GM21737 (cell line): ENCODE data around the gene OTOR.

ENCODE experiments used
- ATAC-seq: cut with Tn5 transposase; IDR thresholded peaks from one replicate; pipeline ENCODE4 v1.9.1; 2021; ENCODE audit warnings: mild to moderate bottlenecking, moderate library complexity; ENCODE audit not compliant: unreplicated experiment

OTOR gene, protein sequence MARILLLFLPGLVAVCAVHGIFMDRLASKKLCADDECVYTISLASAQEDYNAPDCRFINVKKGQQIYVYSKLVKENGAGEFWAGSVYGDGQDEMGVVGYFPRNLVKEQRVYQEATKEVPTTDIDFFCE

DNA sequence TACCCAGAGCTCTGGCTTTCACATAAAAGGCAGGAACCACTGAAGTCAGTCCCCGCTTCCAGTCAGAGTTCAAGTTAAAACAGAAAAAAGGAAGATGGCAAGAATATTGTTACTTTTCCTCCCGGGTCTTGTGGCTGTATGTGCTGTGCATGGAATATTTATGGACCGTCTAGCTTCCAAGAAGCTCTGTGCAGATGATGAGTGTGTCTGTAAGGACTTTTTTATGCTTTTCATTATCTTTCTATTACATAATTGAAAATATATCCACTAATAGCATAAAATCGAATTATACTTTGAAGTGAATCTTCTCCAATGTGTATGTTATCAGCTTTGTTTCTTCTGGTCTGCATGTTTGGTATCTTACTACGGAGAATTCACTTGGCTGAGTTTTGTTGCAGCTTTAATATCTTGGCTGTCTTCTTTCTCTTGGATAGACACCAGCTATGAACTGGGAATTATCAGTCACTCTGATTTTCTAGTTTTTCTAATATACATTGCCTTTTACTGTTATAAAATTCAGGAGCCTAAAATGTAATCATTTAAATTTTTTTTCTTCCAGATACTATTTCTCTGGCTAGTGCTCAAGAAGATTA lies at the start of gene OTOR:
Gene OTOR, plus strand, starts transcription at position 51 of the 593 bp plus-strand sequence. Its CDS starts 44 bp downstream, at position 95.
- ATAC-seq = no peak

DNA sequence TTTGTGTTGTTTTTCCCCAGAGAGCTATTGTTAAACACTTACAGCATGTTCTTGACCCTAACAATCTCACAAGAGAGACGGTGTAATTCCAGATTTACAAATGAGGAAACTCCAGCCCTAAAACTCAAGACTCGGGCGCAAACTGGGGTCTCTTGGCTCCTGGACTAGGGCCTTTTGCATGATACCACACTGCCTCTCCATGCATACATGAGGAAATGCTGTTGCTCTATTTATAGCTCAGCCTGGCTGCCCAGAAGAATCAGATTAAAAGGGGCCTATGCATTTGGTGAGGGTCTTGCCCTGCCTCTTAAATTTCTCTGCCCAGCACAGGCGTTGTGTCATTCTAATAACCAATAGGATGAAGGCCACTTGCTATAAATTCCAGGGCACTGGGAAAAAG lies 48.9 kb upstream of the OTOR start:
- no peak for ATAC-seq

DNA sequence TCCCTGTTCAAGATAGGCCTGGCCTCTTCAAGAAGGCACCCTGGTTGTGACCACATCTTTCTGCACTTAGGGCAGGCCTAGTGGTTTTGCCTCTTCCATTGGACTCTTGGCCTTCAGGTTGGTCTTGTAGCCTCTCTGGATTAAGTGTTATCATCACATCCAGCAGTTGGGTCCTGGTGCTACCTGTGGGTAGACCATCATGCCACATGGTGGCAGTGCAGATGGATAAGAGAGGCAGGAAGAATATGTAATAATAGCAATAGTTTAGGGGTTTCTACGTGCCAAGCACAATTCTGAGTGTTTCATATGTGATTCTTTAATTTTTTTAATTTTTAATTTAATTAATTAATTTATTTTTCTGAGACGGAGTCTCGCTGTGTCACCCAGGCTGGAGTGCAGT lies 46.9 kb upstream of the OTOR start:
- ATAC-seq = no peak

DNA sequence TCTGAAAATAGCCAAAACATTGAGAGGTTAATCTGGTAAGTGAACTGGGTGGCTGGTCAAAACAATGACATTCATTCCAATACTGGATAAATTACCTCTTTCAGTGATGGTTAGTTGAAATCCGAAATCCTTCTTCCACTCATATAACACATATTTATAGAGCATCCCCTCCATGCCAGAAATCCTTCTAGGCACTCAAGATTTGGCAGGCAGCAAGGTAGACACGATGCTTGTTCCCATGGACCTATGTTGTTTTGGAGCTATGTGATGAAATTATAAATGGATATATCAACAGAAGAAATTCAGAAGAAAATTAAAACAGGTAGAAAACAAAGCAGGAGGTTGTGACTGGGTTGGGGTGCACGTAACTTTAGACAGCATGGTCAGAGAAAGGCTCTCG lies 44.6 kb upstream of the OTOR start:
- ATAC-seq = no peak

DNA sequence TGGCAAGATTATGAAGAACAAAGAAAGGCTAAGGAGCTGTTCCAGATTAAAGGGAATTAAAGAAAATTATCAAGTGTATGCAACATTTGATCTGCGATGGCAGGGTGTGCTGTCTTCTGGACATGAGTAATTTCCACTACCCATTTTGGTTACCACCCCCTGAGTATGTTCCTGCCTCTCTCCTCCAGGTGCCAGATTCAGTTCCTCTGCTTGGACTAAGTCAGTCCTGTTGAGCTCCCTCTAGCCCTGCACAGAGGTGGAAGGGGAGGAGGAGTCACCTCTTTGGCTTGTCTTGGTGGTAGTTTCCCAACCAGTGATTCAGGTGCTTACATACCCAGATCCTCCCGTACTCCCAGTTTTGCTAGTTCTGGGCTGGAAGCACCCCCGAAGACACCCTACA lies 40.5 kb upstream of the OTOR start:
- ATAC-seq = no peak

DNA sequence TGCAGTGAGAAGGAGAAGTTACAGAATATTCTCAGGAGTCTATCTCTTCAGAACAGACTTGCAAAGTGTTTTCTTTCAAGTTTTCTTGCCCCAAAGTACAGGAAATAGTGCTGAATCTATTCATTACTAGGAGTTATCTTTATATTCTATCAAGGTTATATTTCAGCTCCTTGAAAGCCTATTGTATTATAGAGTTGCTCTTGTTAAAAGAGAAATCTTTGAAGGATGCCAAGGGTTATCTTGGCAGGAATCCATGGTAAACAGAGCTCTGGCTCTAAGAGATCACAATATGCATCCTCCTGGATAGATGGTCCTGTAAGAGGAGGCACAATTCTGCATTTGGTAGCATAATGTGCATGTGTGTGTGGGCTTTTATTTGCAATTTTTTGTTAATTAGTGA lies 39.6 kb upstream of the OTOR start:
- no peak for ATAC-seq

DNA sequence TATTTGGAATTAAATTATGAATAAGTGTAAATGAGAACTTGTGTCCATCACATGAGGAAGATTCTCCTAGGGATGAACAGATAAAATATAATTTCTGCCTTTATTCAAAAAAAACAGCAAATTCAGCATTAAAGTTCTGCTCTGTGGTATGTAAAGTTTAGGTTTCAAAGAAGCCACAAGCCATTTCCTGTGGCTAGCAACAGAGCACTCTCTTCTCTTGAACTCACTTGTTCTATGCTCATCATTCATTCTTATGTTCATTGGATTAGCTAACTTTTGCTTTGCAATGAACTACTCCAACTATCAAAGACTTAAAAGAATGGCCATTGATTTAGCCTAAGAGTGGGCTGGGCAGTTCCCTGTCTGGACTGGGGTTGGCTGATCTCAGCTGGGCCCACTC lies 39.1 kb upstream of the OTOR start:
- peak; percentile 77 for ATAC-seq

DNA sequence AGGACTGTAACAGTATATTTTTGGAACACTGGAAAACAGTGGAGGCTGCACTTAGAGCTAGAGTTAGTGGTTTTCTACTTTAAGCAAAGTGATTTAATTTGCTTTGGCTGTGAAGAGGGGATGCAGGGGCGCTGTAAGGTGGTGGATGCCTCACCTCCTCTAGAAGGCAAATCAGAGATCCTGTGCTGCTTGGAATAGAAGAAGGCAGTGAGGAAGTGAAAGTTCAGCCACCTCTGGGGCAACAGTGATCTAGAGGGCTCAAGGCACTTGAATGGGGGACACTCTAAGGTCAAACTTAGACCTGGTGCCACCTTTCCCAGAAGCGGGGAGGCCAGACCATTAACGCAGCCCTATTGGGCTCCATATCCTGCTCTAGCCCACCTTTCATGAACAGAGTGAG lies 37.4 kb upstream of the OTOR start:
- ATAC-seq = no peak

DNA sequence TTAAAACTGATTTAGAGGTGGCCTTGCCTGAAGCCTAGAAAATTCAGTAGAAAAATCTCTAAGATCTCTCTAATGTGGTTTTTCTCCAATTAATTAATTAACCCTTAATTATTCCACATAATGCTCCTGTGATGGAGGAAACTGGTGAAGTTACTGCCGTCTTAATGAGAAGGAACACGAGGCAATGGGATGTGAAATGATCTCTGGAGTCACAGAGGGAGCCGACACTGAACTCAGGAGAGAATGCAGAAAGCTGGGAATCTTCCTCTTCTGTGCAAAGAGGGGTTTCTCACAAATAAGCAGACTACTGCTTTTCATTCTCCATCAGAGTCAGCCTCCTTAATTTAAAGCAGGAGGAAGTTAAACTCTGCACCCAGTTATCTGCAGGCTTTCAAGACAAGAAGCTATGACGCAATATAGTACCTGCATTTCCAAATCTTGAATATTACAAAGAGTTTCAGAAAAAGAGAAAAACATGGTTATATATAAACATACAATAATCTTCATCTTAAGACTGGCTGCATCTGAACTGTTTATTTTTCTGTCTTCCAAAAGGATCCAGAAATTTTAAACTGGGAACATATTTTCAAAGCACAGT lies 36.4 kb upstream of the OTOR start:
- no peak for ATAC-seq

DNA sequence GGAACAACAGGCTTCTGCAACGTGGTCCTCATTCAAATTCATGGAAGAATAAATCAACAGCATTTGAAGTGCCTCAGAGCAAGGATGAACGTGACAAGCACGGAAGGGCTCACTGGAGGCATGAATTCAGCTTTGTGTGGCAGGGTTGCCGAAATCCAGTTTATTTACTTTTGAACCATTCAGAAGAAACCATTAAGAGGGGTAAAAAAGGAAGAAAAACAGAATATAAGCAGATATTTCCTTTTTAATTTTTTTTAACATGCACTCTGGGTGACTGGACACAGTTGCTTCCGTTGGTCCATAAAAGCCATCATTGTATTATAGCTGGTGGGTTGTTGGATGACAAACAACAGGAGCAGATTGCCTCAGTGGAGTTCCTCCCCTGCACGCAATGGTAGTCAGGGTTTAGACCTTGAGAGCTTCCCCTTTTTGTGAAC lies 35.6 kb upstream of the OTOR start:
- no peak for ATAC-seq

DNA sequence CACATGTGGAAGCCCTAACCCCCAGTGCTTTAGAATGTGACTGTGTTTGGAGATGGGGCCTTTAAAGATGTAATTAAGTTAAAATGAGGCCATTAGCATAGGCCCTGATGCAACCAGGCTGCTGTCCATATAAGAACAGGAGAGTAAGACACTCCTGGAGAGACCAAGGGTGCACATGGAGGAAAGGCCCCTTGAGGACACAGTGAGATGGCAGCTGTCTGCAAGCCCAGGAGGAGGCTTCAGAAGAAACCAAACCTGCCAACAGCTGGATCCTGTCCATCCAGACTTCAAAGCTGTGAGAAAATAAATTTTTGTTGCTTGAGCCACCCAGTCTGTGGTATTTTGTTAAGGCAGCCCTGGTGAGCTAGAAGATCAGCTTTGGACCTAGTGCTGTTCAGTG lies 35.1 kb upstream of the OTOR start:
- no peak for ATAC-seq

DNA sequence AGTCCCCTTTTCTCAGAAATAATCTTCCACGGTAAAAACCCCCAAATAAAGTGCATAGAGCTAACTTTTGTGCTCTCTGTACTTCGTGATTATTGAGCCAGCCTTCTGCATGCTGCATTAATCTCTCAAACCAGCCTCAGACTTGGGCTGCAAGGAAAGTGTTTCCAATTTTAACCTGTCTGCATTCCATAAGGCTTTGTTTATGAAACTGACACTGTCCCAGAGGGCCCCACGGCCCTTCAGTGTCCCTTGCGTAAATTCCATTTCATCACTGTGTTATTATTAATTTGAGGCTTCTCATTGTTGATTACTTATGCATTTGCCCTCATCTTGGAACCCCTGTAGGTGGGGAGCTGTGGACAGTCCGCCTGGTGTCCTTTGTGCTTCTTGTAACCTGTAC lies 33.9 kb upstream of the OTOR start:
- ATAC-seq = no peak

DNA sequence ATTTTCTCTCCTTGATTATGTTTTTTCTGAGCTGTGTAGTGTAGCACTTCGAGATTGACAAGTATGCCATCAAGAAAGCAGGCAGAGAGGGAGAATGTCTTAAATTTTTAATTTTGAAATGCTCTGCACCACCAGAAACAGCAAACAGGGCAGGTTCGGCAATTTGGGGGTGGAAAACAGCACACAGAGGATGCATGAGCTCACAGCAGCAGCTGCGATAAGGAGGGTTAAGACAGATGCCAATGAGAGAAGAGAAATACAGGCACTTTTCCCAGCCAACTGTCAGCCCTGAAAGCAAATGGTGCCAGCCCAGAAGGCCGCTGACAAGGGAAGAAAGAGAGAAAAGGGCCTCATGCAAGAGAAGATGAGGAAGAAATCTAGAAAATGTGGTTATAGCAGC lies 33.4 kb upstream of the OTOR start:
- ATAC-seq = no peak

DNA sequence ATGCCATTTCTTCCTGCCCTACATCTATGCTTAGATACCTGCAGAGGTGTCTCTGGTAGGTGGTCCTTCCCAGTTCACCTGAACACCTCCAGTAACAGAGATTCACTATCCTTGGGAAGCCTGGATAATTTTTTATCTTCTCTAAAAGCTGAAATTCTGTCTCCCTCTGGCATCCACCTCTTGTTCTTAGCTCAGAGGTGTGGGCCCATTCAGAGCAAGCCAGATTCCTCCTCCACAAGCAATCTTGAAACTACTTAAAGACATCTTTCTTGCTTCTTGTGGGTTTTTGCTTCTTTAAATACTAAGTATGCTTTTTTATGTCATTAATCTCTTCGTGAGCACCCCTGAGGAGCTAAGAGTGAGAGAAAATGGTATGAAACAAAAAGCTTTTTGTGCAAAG lies 28.7 kb upstream of the OTOR start:
- ATAC-seq = no peak

DNA sequence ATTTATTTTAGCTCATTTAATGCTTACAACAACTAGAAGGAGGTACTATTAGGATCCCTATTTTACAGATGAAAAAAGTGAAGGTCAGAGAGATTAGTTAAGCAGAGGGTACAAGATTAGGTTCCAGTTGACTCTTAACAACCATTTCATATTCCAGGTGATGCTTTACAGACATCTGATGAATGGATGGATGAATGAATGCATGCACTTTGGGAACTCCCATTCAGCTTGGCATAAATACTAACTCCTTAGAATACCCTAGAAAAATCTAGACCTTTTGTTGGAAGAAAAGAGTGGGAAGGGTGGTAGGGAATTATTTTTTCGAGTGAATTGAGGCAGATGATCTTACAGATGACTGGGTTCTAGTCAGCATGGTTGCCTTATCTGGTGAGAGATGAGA lies 19.1 kb upstream of the OTOR start:
- ATAC-seq = no peak

DNA sequence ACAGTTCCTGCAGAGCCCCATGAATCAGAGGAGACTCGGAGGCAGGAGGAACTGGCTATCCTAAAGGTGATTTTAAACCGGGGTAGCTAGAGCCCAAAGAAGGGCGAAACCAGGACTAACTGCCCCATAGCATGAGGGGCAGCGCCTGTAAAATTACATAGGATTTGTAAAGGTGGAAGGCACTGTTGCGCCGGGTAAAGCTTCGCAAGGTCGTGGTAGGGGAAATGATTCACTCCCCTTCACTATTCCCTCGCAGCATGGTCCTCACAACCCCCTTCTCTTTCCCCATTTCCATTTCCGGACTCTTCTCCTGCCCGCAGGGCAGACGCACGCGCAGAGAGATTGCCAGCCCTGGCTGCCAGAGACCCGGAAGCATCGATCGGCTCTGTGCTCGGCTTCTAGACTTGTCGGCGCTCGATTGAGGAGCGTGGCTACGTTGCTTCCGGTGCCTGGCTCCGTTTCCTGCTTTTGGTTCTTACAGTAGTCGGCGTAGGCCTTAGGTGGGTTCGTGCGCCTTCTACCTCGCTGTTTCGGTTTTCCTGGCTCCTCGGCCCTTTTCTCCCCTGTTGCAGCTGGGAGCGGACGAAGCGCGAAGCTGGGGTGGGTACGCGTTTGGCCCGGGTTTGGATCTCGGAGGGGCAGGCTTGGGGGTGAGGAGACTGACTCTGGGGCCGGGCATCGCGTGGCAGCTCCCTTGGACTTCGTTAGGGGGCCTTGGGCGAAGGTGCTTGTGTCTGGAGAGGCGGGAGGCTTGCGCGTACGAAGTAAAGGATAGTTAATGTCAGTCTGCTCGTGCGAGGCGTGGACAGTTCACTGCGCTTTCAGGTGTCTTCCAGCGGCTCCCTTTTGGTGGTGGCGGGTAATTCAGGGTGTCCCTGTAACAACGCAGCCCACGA lies 18.3 kb upstream of the OTOR start, which contains the start of gene SNRPB2:
Gene SNRPB2, plus strand, starts transcription at position 462 of the 896 bp plus-strand sequence. CDS start 1,677 bp downstream, outside the sequence.
- peak; percentile 97 for ATAC-seq

DNA sequence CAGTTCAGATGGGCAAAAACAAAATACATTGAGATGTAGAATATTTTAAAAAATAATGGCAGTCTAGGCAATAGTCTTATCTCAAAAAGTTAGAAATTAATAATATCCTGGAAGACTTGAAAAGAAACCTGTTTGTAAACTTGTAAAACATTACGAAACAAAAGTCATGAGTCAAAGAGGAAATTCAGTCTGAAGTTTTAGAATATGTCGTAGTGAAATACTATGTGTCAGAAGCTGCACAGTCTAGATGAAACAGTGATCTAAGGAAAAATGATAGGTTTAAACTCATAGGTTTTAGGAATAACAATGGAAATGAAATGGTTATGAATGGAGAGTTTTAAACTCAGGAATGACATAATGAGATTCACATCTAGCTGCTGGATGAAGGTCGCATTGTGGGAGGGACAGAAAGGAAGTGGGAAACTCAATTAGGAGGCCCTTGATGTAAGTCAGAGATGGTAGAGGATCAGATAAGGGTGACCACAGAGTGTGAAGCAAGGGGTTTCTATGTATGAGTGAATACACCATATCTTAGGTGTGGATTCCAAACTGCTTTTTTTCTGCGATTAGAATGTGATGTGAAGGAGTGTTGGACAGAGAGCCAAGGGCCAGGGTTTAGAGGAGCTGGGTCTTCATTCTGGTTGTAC lies 15.5 kb upstream of the OTOR start:
- no peak for ATAC-seq

DNA sequence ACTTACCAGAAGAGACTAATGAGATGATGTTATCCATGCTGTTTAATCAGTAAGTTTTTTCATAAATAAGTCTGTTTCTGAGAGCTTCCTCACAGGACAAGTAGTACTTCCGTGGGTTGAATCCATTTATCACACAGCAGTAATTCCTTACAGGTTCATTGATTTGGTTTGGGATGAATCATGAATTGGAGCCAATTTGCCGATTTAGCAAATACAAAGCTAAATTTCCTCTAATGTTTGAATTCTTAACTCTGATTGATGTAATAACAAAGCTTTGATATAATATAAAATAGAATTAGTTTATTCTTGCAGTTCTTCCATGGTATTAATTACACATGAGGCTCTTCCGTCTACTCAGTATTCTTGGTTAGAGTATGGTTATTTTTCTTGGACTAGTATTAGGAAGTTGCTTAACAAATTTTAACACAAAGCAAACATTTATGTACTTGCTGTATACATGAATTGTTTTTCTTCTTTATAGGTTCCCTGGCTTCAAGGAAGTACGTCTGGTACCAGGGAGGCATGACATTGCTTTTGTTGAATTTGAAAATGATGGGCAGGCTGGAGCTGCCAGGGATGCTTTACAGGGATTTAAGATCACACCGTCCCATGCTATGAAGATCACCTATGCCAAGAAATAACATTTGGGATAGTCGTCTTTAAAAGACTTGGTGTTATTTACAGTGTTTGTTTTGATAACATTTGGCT lies 7.6 kb upstream of the OTOR start:
- no peak for ATAC-seq

DNA sequence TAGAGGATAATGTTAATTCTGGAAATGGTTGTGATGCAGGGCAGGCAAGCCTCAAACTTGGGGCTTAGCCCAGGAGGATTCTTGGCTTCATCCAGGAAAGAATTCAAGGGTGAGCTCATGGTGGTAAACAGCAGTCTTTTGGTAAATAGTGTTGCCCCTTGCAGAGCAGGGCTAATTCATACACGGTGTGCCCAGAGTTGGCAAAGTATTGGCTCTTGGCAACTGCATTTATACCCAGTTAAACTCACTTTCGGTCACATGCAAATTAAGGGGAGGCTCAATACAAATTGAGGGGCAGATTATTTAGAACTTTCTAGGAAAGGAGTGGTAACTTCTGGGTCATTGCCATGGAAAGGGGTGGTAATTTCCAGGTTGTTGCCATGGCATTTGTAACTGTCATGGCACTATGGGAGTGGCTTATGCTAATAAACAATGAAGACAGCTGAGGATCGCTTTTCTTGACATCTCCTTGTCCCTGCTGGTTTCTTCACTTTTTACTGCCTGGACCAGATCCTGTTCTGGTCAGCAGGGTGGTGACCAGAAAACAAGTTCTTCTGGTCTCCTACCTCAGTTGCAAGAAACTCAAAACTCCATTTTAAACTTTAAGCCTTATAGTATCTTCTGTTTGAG lies 3.9 kb upstream of the OTOR start:
- no peak for ATAC-seq

DNA sequence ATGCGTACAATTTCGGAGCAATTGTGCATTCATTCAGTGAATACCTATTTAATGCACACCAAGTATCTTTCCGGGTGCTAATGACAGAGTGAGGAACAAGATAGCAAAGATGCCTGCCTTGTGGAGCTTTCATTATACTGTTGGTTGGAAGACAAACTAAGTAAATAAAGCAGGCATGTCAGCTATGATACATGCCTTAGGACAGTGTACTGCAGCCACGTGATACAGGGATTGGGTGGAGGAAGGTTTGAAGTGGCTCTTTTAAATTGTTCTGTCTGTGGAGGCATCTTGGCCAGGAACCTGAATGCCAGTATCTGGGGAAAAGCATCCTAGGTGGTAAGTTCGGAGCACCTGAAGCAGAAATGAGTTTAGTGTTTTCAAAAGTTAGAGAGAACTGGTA lies 3.0 kb upstream of the OTOR start:
- ATAC-seq = no peak
